Keratinocyte (primary cell): ENCODE results near the gene SLC8A1. TPM values are rescaled to one million over a fixed set of nuclear protein-coding genes. Genes with fewer than 3 reads are reported as not detected.

Source experiments
- DNase-seq: peaks from one replicate; pipeline ENCODE4 v3.0.0-alpha.2; 2011; ENCODE audit warnings: low read depth, missing footprints, low spot score
- FAIRE-seq: peaks from 2 replicates; lab custom pipeline; 2011; peaks lifted over from hg19 to GRCh38; lab: Jason Lieb, UNC
- H2AFZ ChIP-seq: 2 replicates; pipeline ENCODE4 v1.6.0; 2012; ENCODE audit warnings: low read length, control low read depth, inconsistent platforms; ENCODE audit not compliant: control insufficient read depth
- H3K27ac ChIP-seq: 2 replicates; pipeline ENCODE4 v1.5.1; 2011; ENCODE audit warnings: low read length; ENCODE audit not compliant: control insufficient read depth, insufficient read depth
- H3K27me3 ChIP-seq: 3 replicates; pipeline ENCODE4 v1.6.0; 2011; ENCODE audit warnings: low read length; ENCODE audit not compliant: control insufficient read depth, insufficient read depth; ENCODE audit errors: extremely low read depth
- H3K36me3 ChIP-seq, 2 experiments: 2 replicates in 1 of 2; 3 replicates in 1 of 2; pipeline ENCODE4 v1.5.1; 2011; ENCODE audit warnings: low read length in 2 of 2, mild to moderate bottlenecking in 1 of 2; ENCODE audit not compliant: control insufficient read depth in 2 of 2, insufficient read depth in 2 of 2; ENCODE audit errors: extremely low read depth in 1 of 2
- H3K4me1 ChIP-seq: 3 replicates; pipeline ENCODE4 v1.5.1; 2011; ENCODE audit warnings: low read length; ENCODE audit not compliant: control insufficient read depth, insufficient read depth; ENCODE audit errors: extremely low read depth
- H3K4me2 ChIP-seq: 3 replicates; pipeline ENCODE4 v1.6.0; 2011; ENCODE audit warnings: low read depth, low read length; ENCODE audit not compliant: control insufficient read depth, insufficient read depth; ENCODE audit errors: extremely low read depth
- H3K4me3 ChIP-seq, 3 experiments: fragments of 200-600 bp in 1 of 3; sonication (generic) in 1 of 3; 2 replicates in 2 of 3; 3 replicates in 1 of 3; pipeline ENCODE4 v1.5.1; 2011 to 2016; ENCODE audit warnings: low read length in 3 of 3, mild to moderate bottlenecking in 3 of 3, control low read depth in 2 of 3, inconsistent platforms in 1 of 3, low read depth in 1 of 3, mixed read lengths in 1 of 3, mixed run types in 1 of 3, moderate library complexity in 1 of 3; ENCODE audit not compliant: control insufficient read depth in 2 of 3, insufficient read depth in 2 of 3; ENCODE audit errors: extremely low read depth in 1 of 3
- H3K79me2 ChIP-seq: 2 replicates; pipeline ENCODE4 v1.6.0; 2012; ENCODE audit warnings: low read length; ENCODE audit not compliant: control insufficient read depth, insufficient read depth
- H3K9ac ChIP-seq: 3 replicates; pipeline ENCODE4 v1.6.0; 2011; ENCODE audit warnings: low read length; ENCODE audit not compliant: control insufficient read depth, insufficient read depth; ENCODE audit errors: extremely low read depth
- H3K9me1 ChIP-seq: 3 replicates; pipeline ENCODE4 v1.6.0; 2011; ENCODE audit warnings: low read length; ENCODE audit not compliant: control insufficient read depth, insufficient read depth; ENCODE audit errors: extremely low read depth
- H3K9me3 ChIP-seq: 2 replicates; pipeline ENCODE4 v1.5.1; 2012; ENCODE audit warnings: low read depth, low read length; ENCODE audit not compliant: control insufficient read depth
- H4K20me1 ChIP-seq: 3 replicates; pipeline ENCODE4 v1.6.0; 2011; ENCODE audit warnings: low read length; ENCODE audit not compliant: control insufficient read depth, insufficient read depth; ENCODE audit errors: extremely low read depth
- EZH2 ChIP-seq: IDR thresholded peaks from one replicate; pipeline ENCODE4 v1.6.1; 2012; ENCODE audit warnings: inconsistent platforms, mild to moderate bottlenecking, low read length, moderate library complexity
- dilution Hi-C: fragments of 300-500 bp; cut with MboI; formaldehyde crosslinking; loops from one replicate; pipeline ENCODE4 v1.7.0; 2020; ENCODE audit warnings: low sequenced_read_pairs; ENCODE audit not compliant: extremely low pct_ligation_motif_present
- polyA plus RNA-seq, 5 experiments: library from polyadenylated mRNA; depleted of rRNA in 3 of 5; stranded (reverse) in 3 of 5; stranded (forward) in 1 of 5; unstranded in 1 of 5; fragments of >200 nt; gene quantifications; 1 replicate in 1 of 5; 2 replicates in 3 of 5; 3 replicates in 1 of 5; pipeline versions ENCODE4 v1.2.1 to v1.2.3, GENCODE V29; 2011 to 2012; ENCODE audit warnings: missing spikeins in 2 of 5, low read depth in 1 of 5, low replicate concordance in 1 of 5
- TF ChIP-seq, protein P1 (sequence below), 3 experiments: IDR thresholded peaks in 1 of 3; conservative IDR thresholded peaks in 1 of 3; optimal IDR thresholded peaks in 1 of 3; 2 replicates in 2 of 3; 3 replicates in 1 of 3; pipeline versions ENCODE3 to v1.5.1; 2011; ENCODE audit warnings: low read length in 3 of 3, mild to moderate bottlenecking in 3 of 3, moderate library complexity in 2 of 3, control low read depth in 1 of 3, inconsistent platforms in 1 of 3; ENCODE audit not compliant: insufficient read depth in 2 of 3; ENCODE audit errors: extremely low read depth in 1 of 3

The SLC8A1 gene
- polyA plus RNA-seq, 1 donor (not counting 4 experiments of a cell fraction or from before 2014, with no cell fraction given), result 2.7 TPM

DNA sequence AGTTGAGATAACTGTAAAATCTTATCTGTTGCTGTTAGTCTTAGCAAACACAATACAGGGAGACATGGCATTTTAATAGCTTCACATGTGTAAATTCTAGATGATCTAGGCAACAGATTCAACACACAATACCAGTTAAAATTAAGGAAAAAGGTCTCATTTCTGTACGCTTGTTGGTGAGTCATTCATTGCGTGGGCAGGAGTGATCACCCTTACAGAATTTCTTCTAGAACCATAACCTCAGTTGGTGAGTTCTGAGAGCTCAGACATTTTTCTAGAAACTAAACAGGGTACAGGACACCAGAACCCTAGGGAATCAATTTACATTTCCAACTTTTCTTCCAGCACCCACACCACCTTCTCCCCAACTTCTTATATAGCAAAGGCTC is 81.9 kb downstream of the SLC8A1 start:
- no peak for FAIRE-seq

DNA sequence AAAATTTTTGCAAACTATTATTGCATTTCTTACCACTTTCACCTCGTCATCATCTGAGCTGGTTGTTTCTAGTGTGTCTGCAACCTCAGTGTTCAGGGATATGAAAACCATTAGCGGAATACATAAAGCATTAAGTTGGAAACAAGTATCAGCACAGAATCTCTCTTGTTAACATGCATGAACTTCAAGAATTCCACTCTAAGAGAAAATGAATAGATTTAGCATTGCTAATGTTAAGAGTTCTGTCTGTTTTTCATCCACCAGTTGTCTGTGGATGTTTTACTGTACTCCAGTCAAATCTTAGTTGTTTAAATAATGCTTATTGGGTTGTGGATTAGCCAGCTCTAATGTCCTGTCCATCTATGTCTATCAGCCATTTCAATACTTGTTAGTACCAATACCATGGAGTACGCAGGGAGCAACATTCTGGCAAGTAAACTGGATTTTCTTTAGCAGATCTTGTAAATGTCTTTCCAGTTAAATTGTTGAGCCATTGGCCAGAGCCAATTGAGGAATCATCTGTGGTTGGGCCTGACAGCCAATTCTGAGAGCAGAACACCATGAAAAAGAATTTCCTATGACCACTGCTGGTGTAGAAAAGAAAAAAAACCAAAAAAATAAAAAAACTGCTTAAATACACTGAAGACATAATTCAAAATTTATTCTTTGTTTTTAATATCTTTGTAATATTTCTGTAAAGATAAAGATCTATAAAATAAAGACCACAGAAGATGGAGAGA is 82.5 kb downstream of the SLC8A1 start:
- FAIRE-seq (no peak), DNase-seq (no peak)
- Histone ChIP-seq H3K27ac (no peak overlapping the region), H3K9me1 (no peaks in the 10 kb centered on the region), H3K4me2 (no peak overlapping the region), H3K79me2 (no peaks in the 10 kb centered on the region), H3K9ac (no peak overlapping the region), H3K9me3 (no peaks in the 10 kb centered on the region), H2AFZ (no peak overlapping the region), H3K27me3 (no peaks in the 10 kb centered on the region), H4K20me1 (no peaks in the 10 kb centered on the region), H3K4me3 (no peak overlapping the region), H3K36me3 (no peaks in the 10 kb centered on the region), H3K4me1 (no peaks in the 10 kb centered on the region)
- dilution Hi-C loops, result no loop called here
- TF ChIP-seq EZH2, result no peak
- TF ChIP-seq, protein P1, sequence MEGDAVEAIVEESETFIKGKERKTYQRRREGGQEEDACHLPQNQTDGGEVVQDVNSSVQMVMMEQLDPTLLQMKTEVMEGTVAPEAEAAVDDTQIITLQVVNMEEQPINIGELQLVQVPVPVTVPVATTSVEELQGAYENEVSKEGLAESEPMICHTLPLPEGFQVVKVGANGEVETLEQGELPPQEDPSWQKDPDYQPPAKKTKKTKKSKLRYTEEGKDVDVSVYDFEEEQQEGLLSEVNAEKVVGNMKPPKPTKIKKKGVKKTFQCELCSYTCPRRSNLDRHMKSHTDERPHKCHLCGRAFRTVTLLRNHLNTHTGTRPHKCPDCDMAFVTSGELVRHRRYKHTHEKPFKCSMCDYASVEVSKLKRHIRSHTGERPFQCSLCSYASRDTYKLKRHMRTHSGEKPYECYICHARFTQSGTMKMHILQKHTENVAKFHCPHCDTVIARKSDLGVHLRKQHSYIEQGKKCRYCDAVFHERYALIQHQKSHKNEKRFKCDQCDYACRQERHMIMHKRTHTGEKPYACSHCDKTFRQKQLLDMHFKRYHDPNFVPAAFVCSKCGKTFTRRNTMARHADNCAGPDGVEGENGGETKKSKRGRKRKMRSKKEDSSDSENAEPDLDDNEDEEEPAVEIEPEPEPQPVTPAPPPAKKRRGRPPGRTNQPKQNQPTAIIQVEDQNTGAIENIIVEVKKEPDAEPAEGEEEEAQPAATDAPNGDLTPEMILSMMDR (optimal IDR thresholded peaks at IDR 0.05 in 1 of 3, IDR thresholded peaks at IDR 0.05 in 1 of 3, conservative IDR thresholded peaks at IDR 0.05 in 1 of 3; ENCODE audit: extremely low read depth in 1 of 3, insufficient read depth in 2 of 3, low read length in 3 of 3), result no peak

More for the DNA sequence above, 81.9 kb downstream of the SLC8A1 start:
- Histone ChIP-seq H3K79me2 (no peaks in the 10 kb centered on the region), H4K20me1 (no peaks in the 10 kb centered on the region), H3K4me3 (no peak overlapping the region), H3K27ac (no peak overlapping the region), H3K27me3 (no peaks in the 10 kb centered on the region), H3K9me1 (no peaks in the 10 kb centered on the region), H3K9me3 (no peaks in the 10 kb centered on the region), H3K36me3 (no peaks in the 10 kb centered on the region), H3K4me2 (no peak overlapping the region), H2AFZ (no peak overlapping the region), H3K4me1 (no peaks in the 10 kb centered on the region), H3K9ac (no peak overlapping the region)
- DNase-seq, result no peak
- dilution Hi-C loops, result no loop called here
- TF ChIP-seq, protein P1 (optimal IDR thresholded peaks at IDR 0.05 in 1 of 3, IDR thresholded peaks at IDR 0.05 in 1 of 3, conservative IDR thresholded peaks at IDR 0.05 in 1 of 3; ENCODE audit: extremely low read depth in 1 of 3, insufficient read depth in 2 of 3, low read length in 3 of 3), result no peak
- no peak for TF ChIP-seq EZH2
